MM.1S (cell line): Measurements from ENCODE around the gene ARMC2.

ENCODE experiments used
- EZH2 ChIP-seq: fragments of 300-600 bp; sonication (generic); optimal IDR thresholded peaks from 2 replicates; pipeline ENCODE3; 2017; ENCODE audit warnings: low read depth, mild to moderate bottlenecking, antibody characterized with exemption, low read length, mixed read lengths
- TF ChIP-seq, protein P1 (sequence below): fragments of 300-600 bp; sonication (generic); IDR thresholded peaks from 2 replicates; pipeline ENCODE4 v1.5.1; 2016; ENCODE audit warnings: antibody characterized with exemption, low read length, mixed read lengths

DNA sequence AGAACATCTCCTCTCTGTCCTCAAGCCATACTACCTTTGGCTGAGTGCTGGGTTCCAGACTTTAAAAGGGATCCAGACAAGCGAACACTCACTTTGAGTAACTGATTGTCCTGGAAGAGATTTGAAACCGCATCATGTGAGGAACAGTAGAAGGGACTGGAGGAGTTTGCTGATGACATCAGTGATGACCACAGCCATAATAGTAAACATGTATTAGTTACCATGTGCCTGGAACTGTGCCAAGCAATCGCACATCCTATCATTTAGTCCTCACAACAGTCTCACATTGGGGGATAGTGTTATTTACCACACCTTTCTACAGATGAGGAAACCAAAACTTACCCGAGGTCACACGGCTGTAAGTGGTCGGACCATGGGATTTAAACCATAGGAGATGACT lies 39.8 kb downstream of the ARMC2 start:
- TF ChIP-seq, protein P1, sequence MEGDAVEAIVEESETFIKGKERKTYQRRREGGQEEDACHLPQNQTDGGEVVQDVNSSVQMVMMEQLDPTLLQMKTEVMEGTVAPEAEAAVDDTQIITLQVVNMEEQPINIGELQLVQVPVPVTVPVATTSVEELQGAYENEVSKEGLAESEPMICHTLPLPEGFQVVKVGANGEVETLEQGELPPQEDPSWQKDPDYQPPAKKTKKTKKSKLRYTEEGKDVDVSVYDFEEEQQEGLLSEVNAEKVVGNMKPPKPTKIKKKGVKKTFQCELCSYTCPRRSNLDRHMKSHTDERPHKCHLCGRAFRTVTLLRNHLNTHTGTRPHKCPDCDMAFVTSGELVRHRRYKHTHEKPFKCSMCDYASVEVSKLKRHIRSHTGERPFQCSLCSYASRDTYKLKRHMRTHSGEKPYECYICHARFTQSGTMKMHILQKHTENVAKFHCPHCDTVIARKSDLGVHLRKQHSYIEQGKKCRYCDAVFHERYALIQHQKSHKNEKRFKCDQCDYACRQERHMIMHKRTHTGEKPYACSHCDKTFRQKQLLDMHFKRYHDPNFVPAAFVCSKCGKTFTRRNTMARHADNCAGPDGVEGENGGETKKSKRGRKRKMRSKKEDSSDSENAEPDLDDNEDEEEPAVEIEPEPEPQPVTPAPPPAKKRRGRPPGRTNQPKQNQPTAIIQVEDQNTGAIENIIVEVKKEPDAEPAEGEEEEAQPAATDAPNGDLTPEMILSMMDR, result no peak
- no peak for TF ChIP-seq EZH2
